Testis (tissue), 3 donors: ENCODE data around the gene CDH6. TPM values are rescaled to one million over a fixed set of nuclear protein-coding genes. Genes with fewer than 3 reads are reported as not detected.

Experiments used
- DNase-seq: peaks from one replicate; pipeline ENCODE4 v3.0.0-alpha.2; 2019
- H3K27ac ChIP-seq, 2 donors: fragments of 200-600 bp; sonication (generic); one replicate each; pipeline ENCODE4 v1.5.1; 2019
- H3K27me3 ChIP-seq: fragments of 200-600 bp; sonication (generic); one replicate; pipeline ENCODE4 v1.5.1; 2019
- H3K36me3 ChIP-seq: fragments of 200-600 bp; sonication (generic); one replicate; pipeline ENCODE4 v1.5.1; 2017; ENCODE audit warnings: low read depth; ENCODE audit errors: missing control alignments
- H3K4me1 ChIP-seq: fragments of 200-600 bp; sonication (generic); one replicate; pipeline ENCODE4 v1.5.1; 2019
- H3K4me3 ChIP-seq, 2 donors: fragments of 200-600 bp; sonication (generic); one replicate each; pipeline ENCODE4 v1.5.1; 2017 to 2019
- H3K9me3 ChIP-seq: fragments of 200-600 bp; sonication (generic); one replicate; pipeline ENCODE4 v1.5.1; 2017
- CTCF ChIP-seq, 3 experiments: fragments of 450-650 bp in 2 of 3; fragments of 200-600 bp in 1 of 3; sonication (generic) in 1 of 3; IDR thresholded peaks; one replicate each; pipeline ENCODE4 v1.5.1; 2016 to 2019; ENCODE audit warnings: antibody characterized with exemption in 3 of 3, mild to moderate bottlenecking in 2 of 3, moderate library complexity in 1 of 3
- POLR2A ChIP-seq: fragments of 450-650 bp; IDR thresholded peaks from one replicate; pipeline ENCODE4 v1.6.1; 2017; ENCODE audit warnings: antibody characterized with exemption, mild to moderate bottlenecking, moderate library complexity
- WGBS, 2 donors: methylation state at CpG; one replicate each; pipeline ENCODE4 v1.1.5; 2018; 5-methylcytosine and 5-hydroxymethylcytosine counted together
- intact Hi-C: fragments of 100-400 bp; cut with DNase I; formaldehyde crosslinking; loops from one replicate; pipeline ENCODE4 v1.15.1; 2023; ENCODE audit warnings: low total_unique reads
- polyA plus RNA-seq: library from polyadenylated mRNA; stranded (reverse); fragments of 350-450 nt; fragmentation: Illumina TruSeq; extraction: RNeasy Lipid Tissue Mini Kit (QIAGEN cat#74804); gene quantifications from one replicate; pipeline ENCODE4 v1.2.3, GENCODE V29; 2014; ENCODE audit warnings: low read depth, low replicate concordance; ENCODE audit not compliant: insufficient read depth
- total RNA-seq, 2 donors: library from RNA; depleted of rRNA; stranded (reverse); fragments of >200 nt; gene quantifications; one replicate each; pipeline ENCODE4 v1.2.3, GENCODE V29; 2016

CDH6 gene
- total and polyA plus RNA-seq, 3 donors from 2014 or later: 0.68 to 3.6 (median 0.87) TPM

- Histone ChIP-seq H3K4me3 (no peak overlapping the region), H3K4me1 (no peaks in the 10 kb centered on the region), H3K27me3 (no peaks in the 10 kb centered on the region), H3K27ac (no peak overlapping the region), H3K36me3 (no peaks in the 10 kb centered on the region), H3K9me3 (no peaks in the 10 kb centered on the region)
- TF ChIP-seq CTCF (IDR thresholded peaks at IDR 0.05) (no peak), POLR2A (no peak)
- no peak for DNase-seq
- intact Hi-C loops: no loop called here
- WGBS, 2 donors: 88 to 100% methylated on average over 1 of the region's 1 CpG
These were observed 51.4 kb downstream of the CDH6 start for GRCh38 chr5:31244921-31245320.

- TF ChIP-seq POLR2A (no peak), CTCF (IDR thresholded peaks at IDR 0.05) (no peak)
These were observed 53.9 kb downstream of the CDH6 start for GRCh38 chr5:31247381-31247780.

GRCh38 chr5:31250201-31250600 is 56.7 kb downstream of the CDH6 start:
- H3K27ac ChIP-seq: no peak overlapping the region
- no peaks in the 10 kb centered on the region for H3K36me3 ChIP-seq
- 77 to 94% methylated on average over 3 of the region's 3 CpGs for WGBS, 2 donors
- TF ChIP-seq POLR2A (no peak), CTCF (IDR thresholded peaks at IDR 0.05) (no peak)
- no peaks in the 10 kb centered on the region for H3K9me3 ChIP-seq
- no peak overlapping the region for H3K4me3 ChIP-seq
- no peak for DNase-seq
- H3K27me3 ChIP-seq: no peaks in the 10 kb centered on the region
- H3K4me1 ChIP-seq: no peaks in the 10 kb centered on the region
- intact Hi-C loops: no loop called here

More at GRCh38 chr5:31247381-31247780, 53.9 kb downstream of the CDH6 start:
- Histone ChIP-seq H3K4me3 (no peak overlapping the region), H3K27ac (no peak overlapping the region), H3K36me3 (no peaks in the 10 kb centered on the region), H3K27me3 (no peaks in the 10 kb centered on the region), H3K4me1 (no peaks in the 10 kb centered on the region), H3K9me3 (no peaks in the 10 kb centered on the region)
- DNase-seq: no peak
- intact Hi-C loops: no loop called here

- DNase-seq: no peak
- no peaks in the 10 kb centered on the region for H3K4me1 ChIP-seq
- 92 to 93% methylated on average over 4 of the region's 4 CpGs for WGBS, 2 donors
These were observed 57.5 kb downstream of the CDH6 start for GRCh38 chr5:31251032-31251431.

More at GRCh38 chr5:31251032-31251431, 57.5 kb downstream of the CDH6 start:
- no peak for TF ChIP-seq POLR2A
- TF ChIP-seq CTCF (IDR thresholded peaks at IDR 0.05): no peak
- intact Hi-C loops: no loop called here
- Histone ChIP-seq H3K27me3 (no peaks in the 10 kb centered on the region), H3K9me3 (no peaks in the 10 kb centered on the region), H3K36me3 (no peaks in the 10 kb centered on the region), H3K27ac (no peak overlapping the region), H3K4me3 (no peak overlapping the region)
